ENCODE results near the gene SGMS1. TPM values are rescaled to one million over a fixed set of nuclear protein-coding genes. Genes with fewer than 3 reads are reported as not detected.

Gene SGMS1
- polyA plus RNA-seq, 1 of the 3 experiments (the other 2 are of a cell fraction): 6.3 TPM

DNA sequence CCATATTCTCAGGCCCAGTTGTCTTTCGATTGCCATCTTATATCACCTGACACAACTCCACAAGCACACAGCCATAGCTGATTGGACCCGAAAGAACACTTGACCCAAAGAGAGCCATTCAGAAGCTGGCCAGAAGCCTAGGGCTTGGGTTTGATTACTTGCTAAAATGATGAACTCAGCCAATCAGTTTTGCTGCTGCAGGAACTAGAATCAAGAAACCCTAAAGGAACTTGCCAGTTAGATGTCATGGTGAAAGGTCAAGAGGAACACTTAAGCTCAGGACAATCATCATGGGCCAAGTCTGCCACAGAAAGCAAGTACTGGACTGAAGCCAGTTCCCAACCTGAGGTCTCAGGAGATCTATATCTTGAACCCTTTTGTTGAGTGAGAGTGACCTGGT, 150.0 kb downstream of the SGMS1 start:
- ChIA-PET POLR2A (no interaction called here), CTCF (interaction anchor here (0.6 to 1.8 kb wide), 2 partner anchors 19 to 58 kb away, joined by 3 to 6 read pairs; no protein-coding TSS in a partner anchor)
- Histone ChIP-seq H3K27me3 (ENCODE audit: insufficient read depth) (no peaks in the 10 kb centered on the region), H3K4me2 (no peak overlapping the region), H3K4me1 (ENCODE audit: control insufficient read depth in 1 of 2, insufficient read depth in 2 of 2, low read depth in 1 of 2, low read length in 1 of 2) (peaks cover 0 to 3% of the 10 kb centered on the region in 2 experiments; a peak in 1 of 4 replicates), H3K9ac (no peak overlapping the region), H3K27ac (ENCODE audit: low read depth in 2 of 2, low read length in 1 of 2) (no peak overlapping the region), H3K36me3 (replicated peaks in 1 of 2; ENCODE audit: control insufficient read depth in 1 of 2, insufficient read depth in 2 of 2, low read length in 1 of 2) (no peaks in the 10 kb centered on the region), H3K79me2 (ENCODE audit: insufficient read depth) (no peaks in the 10 kb centered on the region), H2AFZ (ENCODE audit: low read depth) (no peak overlapping the region), H3K4me3 (ENCODE audit: low read depth in 2 of 2, low read length in 1 of 2) (no peak overlapping the region), H3K9me2 (no peaks in the 10 kb centered on the region), H3K9me3 (no peaks in the 10 kb centered on the region), H3F3A (replicated peaks; ENCODE audit: insufficient read depth) (no peaks in the 10 kb centered on the region), H4K20me1 (ENCODE audit: insufficient read depth) (no peaks in the 10 kb centered on the region)
- no peak for DNase-seq
- TF ChIP-seq CHD2 (IDR thresholded peaks at IDR 0.05; ENCODE audit: low read length, partially characterized antibody): no peak
- TF ChIP-seq, protein P1, sequence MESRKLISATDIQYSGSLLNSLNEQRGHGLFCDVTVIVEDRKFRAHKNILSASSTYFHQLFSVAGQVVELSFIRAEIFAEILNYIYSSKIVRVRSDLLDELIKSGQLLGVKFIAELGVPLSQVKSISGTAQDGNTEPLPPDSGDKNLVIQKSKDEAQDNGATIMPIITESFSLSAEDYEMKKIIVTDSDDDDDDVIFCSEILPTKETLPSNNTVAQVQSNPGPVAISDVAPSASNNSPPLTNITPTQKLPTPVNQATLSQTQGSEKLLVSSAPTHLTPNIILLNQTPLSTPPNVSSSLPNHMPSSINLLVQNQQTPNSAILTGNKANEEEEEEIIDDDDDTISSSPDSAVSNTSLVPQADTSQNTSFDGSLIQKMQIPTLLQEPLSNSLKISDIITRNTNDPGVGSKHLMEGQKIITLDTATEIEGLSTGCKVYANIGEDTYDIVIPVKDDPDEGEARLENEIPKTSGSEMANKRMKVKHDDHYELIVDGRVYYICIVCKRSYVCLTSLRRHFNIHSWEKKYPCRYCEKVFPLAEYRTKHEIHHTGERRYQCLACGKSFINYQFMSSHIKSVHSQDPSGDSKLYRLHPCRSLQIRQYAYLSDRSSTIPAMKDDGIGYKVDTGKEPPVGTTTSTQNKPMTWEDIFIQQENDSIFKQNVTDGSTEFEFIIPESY (IDR thresholded peaks at IDR 0.05; ENCODE audit: borderline replicate concordance, low read depth): no peak
- TF ChIP-seq EP300 (IDR thresholded peaks at IDR 0.05; ENCODE audit: borderline replicate concordance in 1 of 2, low read depth in 1 of 2, low read length in 1 of 2): no peak
- TF ChIP-seq EZH2phosphoT487 (IDR thresholded peaks at IDR 0.05; ENCODE audit: borderline replicate concordance, low read depth): no peak
- TF ChIP-seq, protein P2, sequence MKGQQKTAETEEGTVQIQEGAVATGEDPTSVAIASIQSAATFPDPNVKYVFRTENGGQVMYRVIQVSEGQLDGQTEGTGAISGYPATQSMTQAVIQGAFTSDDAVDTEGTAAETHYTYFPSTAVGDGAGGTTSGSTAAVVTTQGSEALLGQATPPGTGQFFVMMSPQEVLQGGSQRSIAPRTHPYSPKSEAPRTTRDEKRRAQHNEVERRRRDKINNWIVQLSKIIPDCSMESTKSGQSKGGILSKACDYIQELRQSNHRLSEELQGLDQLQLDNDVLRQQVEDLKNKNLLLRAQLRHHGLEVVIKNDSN (IDR thresholded peaks at IDR 0.05; ENCODE audit: borderline replicate concordance, low read depth): no peak
- no peak for TF ChIP-seq NRF1 (IDR thresholded peaks at IDR 0.05; ENCODE audit: low read depth, low read length)
- TF ChIP-seq MXI1 (IDR thresholded peaks at IDR 0.05; ENCODE audit: low read depth, low read length): no peak
- TF ChIP-seq, protein P3, sequence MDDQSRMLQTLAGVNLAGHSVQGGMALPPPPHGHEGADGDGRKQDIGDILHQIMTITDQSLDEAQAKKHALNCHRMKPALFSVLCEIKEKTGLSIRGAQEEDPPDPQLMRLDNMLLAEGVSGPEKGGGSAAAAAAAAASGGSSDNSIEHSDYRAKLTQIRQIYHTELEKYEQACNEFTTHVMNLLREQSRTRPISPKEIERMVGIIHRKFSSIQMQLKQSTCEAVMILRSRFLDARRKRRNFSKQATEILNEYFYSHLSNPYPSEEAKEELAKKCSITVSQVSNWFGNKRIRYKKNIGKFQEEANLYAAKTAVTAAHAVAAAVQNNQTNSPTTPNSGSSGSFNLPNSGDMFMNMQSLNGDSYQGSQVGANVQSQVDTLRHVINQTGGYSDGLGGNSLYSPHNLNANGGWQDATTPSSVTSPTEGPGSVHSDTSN (IDR thresholded peaks at IDR 0.05): no peak
- no peak for TF ChIP-seq MEF2A (IDR thresholded peaks at IDR 0.05; ENCODE audit: borderline replicate concordance, low read depth)
- TF ChIP-seq TAF1 (IDR thresholded peaks at IDR 0.05; ENCODE audit: borderline replicate concordance, low read depth, low read length): no peak
- no peak for TF ChIP-seq ELF1 (IDR thresholded peaks at IDR 0.05)
- TF ChIP-seq, protein P4, sequence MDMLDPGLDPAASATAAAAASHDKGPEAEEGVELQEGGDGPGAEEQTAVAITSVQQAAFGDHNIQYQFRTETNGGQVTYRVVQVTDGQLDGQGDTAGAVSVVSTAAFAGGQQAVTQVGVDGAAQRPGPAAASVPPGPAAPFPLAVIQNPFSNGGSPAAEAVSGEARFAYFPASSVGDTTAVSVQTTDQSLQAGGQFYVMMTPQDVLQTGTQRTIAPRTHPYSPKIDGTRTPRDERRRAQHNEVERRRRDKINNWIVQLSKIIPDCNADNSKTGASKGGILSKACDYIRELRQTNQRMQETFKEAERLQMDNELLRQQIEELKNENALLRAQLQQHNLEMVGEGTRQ (IDR thresholded peaks at IDR 0.05; ENCODE audit: borderline replicate concordance, low read depth, low read length): no peak
- TF ChIP-seq SMC3 (IDR thresholded peaks at IDR 0.05; ENCODE audit: low read depth, low read length): no peak
- TF ChIP-seq, protein P5, sequence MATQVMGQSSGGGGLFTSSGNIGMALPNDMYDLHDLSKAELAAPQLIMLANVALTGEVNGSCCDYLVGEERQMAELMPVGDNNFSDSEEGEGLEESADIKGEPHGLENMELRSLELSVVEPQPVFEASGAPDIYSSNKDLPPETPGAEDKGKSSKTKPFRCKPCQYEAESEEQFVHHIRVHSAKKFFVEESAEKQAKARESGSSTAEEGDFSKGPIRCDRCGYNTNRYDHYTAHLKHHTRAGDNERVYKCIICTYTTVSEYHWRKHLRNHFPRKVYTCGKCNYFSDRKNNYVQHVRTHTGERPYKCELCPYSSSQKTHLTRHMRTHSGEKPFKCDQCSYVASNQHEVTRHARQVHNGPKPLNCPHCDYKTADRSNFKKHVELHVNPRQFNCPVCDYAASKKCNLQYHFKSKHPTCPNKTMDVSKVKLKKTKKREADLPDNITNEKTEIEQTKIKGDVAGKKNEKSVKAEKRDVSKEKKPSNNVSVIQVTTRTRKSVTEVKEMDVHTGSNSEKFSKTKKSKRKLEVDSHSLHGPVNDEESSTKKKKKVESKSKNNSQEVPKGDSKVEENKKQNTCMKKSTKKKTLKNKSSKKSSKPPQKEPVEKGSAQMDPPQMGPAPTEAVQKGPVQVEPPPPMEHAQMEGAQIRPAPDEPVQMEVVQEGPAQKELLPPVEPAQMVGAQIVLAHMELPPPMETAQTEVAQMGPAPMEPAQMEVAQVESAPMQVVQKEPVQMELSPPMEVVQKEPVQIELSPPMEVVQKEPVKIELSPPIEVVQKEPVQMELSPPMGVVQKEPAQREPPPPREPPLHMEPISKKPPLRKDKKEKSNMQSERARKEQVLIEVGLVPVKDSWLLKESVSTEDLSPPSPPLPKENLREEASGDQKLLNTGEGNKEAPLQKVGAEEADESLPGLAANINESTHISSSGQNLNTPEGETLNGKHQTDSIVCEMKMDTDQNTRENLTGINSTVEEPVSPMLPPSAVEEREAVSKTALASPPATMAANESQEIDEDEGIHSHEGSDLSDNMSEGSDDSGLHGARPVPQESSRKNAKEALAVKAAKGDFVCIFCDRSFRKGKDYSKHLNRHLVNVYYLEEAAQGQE (IDR thresholded peaks at IDR 0.05; ENCODE audit: low read depth, low read length): no peak
- no peak for TF ChIP-seq FOXM1 (IDR thresholded peaks at IDR 0.05; ENCODE audit: low read depth)
- TF ChIP-seq NFIC (IDR thresholded peaks at IDR 0.05; ENCODE audit: borderline replicate concordance): no peak
- TF ChIP-seq, protein P6, sequence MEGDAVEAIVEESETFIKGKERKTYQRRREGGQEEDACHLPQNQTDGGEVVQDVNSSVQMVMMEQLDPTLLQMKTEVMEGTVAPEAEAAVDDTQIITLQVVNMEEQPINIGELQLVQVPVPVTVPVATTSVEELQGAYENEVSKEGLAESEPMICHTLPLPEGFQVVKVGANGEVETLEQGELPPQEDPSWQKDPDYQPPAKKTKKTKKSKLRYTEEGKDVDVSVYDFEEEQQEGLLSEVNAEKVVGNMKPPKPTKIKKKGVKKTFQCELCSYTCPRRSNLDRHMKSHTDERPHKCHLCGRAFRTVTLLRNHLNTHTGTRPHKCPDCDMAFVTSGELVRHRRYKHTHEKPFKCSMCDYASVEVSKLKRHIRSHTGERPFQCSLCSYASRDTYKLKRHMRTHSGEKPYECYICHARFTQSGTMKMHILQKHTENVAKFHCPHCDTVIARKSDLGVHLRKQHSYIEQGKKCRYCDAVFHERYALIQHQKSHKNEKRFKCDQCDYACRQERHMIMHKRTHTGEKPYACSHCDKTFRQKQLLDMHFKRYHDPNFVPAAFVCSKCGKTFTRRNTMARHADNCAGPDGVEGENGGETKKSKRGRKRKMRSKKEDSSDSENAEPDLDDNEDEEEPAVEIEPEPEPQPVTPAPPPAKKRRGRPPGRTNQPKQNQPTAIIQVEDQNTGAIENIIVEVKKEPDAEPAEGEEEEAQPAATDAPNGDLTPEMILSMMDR (IDR thresholded peaks at IDR 0.05): no peak
- WGBS (ENCODE audit: low lambda C conversion rate): 93% methylated on average over 2 of the region's 2 CpGs
